Fibroblast of pulmonary artery (primary cell): ENCODE results near the gene CTNNA3.

Experiments
- DNase-seq: peaks from one replicate; pipeline ENCODE4 v3.0.0-alpha.2; 2010; ENCODE audit warnings: low read depth
- H3K4me3 ChIP-seq: replicated peaks from 2 replicates; pipeline ENCODE4 v1.5.1; 2011; ENCODE audit warnings: low read depth, mild to moderate bottlenecking, control low read depth, low read length, moderate library complexity
- TF ChIP-seq, protein P1 (sequence below): IDR thresholded peaks from 2 replicates; pipeline ENCODE4 v1.5.1; 2011; ENCODE audit warnings: mild to moderate bottlenecking, control low read depth, low read length, inconsistent platforms; ENCODE audit errors: missing control alignments

CTNNA3 gene

GRCh38 chr10:66990143-66990830, 705.7 kb downstream of the CTNNA3 start:
- TF ChIP-seq, protein P1, sequence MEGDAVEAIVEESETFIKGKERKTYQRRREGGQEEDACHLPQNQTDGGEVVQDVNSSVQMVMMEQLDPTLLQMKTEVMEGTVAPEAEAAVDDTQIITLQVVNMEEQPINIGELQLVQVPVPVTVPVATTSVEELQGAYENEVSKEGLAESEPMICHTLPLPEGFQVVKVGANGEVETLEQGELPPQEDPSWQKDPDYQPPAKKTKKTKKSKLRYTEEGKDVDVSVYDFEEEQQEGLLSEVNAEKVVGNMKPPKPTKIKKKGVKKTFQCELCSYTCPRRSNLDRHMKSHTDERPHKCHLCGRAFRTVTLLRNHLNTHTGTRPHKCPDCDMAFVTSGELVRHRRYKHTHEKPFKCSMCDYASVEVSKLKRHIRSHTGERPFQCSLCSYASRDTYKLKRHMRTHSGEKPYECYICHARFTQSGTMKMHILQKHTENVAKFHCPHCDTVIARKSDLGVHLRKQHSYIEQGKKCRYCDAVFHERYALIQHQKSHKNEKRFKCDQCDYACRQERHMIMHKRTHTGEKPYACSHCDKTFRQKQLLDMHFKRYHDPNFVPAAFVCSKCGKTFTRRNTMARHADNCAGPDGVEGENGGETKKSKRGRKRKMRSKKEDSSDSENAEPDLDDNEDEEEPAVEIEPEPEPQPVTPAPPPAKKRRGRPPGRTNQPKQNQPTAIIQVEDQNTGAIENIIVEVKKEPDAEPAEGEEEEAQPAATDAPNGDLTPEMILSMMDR: no peak
- DNase-seq: no peak
- no peak overlapping the region for H3K4me3 ChIP-seq

DNA sequence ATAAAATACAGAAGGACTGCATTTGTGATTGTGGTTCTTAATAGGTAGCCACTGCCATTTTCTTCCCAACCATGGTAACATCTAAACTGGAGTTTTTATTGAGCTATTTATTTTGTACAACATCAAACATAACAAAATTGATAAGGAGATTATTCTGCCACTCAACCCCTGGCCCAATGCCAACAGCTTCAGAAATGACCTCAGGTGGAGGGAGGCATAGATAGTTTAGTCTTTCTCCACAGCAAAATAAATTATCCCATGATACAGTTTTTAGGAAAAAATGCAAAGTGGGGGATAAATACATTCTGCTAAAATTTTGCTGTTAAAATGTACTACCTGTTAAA, 712.5 kb downstream of the CTNNA3 start:
- no peak overlapping the region for H3K4me3 ChIP-seq
- TF ChIP-seq, protein P1: no peak
- DNase-seq: no peak

GRCh38 chr10:66982792-66983474, 713.1 kb downstream of the CTNNA3 start:
- DNase-seq: no peak
- TF ChIP-seq, protein P1: no peak
- no peak overlapping the region for H3K4me3 ChIP-seq

- DNase-seq: no peak
- TF ChIP-seq, protein P1: no peak
Observed at GRCh38 chr10:66982053-66982420, 714.0 kb downstream of the CTNNA3 start.

GRCh38 chr10:66981361-66982052, 714.5 kb downstream of the CTNNA3 start:
- TF ChIP-seq, protein P1: no peak
- no peak for DNase-seq
- no peak overlapping the region for H3K4me3 ChIP-seq

More at GRCh38 chr10:66982053-66982420, 714.0 kb downstream of the CTNNA3 start:
- no peak overlapping the region for H3K4me3 ChIP-seq

- no peak overlapping the region for H3K4me3 ChIP-seq
- TF ChIP-seq, protein P1: no peak
- DNase-seq: no peak
Observed at GRCh38 chr10:66980246-66980815, 715.7 kb downstream of the CTNNA3 start.
